A673 (cell line): ENCODE results near the gene MB21D2. TPM values are rescaled to one million over a fixed set of nuclear protein-coding genes. Genes with fewer than 3 reads are reported as not detected.
A peak's percentile ranks its signal among the peaks of the same experiment; 100 is the strongest.
"Not testable (repeated sequence)": the region's sequence is repeated elsewhere in the genome, so short reads cannot be mapped to it uniquely, and the experiment has no call there.

Experiments
- Bru-seq: library from RNA; stranded (reverse); fragments of 400-500 nt; gene quantifications from one replicate; lab custom pipeline; 2021; lab: Mats Ljungman, UMichigan
- BruChase-seq, 2 experiments: library from RNA; stranded (reverse); fragments of 400-500 nt; gene quantifications; one replicate each; lab custom pipeline; 2021; lab: Mats Ljungman, UMichigan
- BruUV-seq: library from RNA; stranded (reverse); fragments of 400-500 nt; replicated peaks from 2 replicates; lab custom pipeline; 2021; lab: Mats Ljungman, UMichigan
- CTCF ChIA-PET: fragments of 300-600 bp; sonication (Branson Sonifier 250); formaldehyde crosslinking; loops from one replicate; lab custom pipeline; 2022; ENCODE audit warnings: antibody characterized with exemption; lab: Charles Lee
- POLR2A ChIA-PET: fragments of 300-600 bp; sonication (Branson Sonifier 250); formaldehyde crosslinking; loops from one replicate; lab custom pipeline; 2022; ENCODE audit warnings: antibody characterized with exemption; ENCODE audit not compliant: low non-redundant PET; lab: Charles Lee
- DNase-seq: peaks from one replicate; pipeline ENCODE4 v3.0.0-alpha.2; 2015; ENCODE audit warnings: low spot score
- H3K27ac ChIP-seq: fragments of 200-600 bp; sonication (generic); 2 replicates; pipeline ENCODE4 v1.5.1; 2016; ENCODE audit warnings: mixed run types, low read depth, mild to moderate bottlenecking, mixed read lengths, antibody characterized with exemption, low read length; ENCODE audit not compliant: poor library complexity, severe bottlenecking
- H3K27me3 ChIP-seq: fragments of 200-600 bp; sonication (generic); replicated peaks from 2 replicates; pipeline ENCODE4 v1.6.1; 2017; ENCODE audit warnings: mixed run types, low read depth, mild to moderate bottlenecking, mixed read lengths, antibody characterized with exemption, low read length; ENCODE audit not compliant: insufficient read depth, poor library complexity
- H3K36me3 ChIP-seq: fragments of 200-600 bp; sonication (generic); 2 replicates; pipeline ENCODE4 v1.6.1; 2016; ENCODE audit warnings: mixed run types, mild to moderate bottlenecking, mixed read lengths, antibody characterized with exemption, low read length; ENCODE audit not compliant: insufficient read depth, poor library complexity, severe bottlenecking
- H3K4me1 ChIP-seq: fragments of 200-600 bp; sonication (generic); 2 replicates; pipeline ENCODE4 v1.6.1; 2017; ENCODE audit warnings: mixed run types, mild to moderate bottlenecking, mixed read lengths, antibody characterized with exemption, low read length; ENCODE audit not compliant: insufficient read depth, poor library complexity, severe bottlenecking
- H3K4me3 ChIP-seq: fragments of 200-600 bp; sonication (generic); 2 replicates; pipeline ENCODE4 v1.5.1; 2016; ENCODE audit warnings: low read depth, mixed run types, mild to moderate bottlenecking, mixed read lengths, low read length; ENCODE audit not compliant: poor library complexity, severe bottlenecking
- H3K9me3 ChIP-seq: fragments of 200-600 bp; sonication (generic); 2 replicates; pipeline ENCODE4 v1.6.1; 2016; ENCODE audit warnings: mixed run types, low read depth, mild to moderate bottlenecking, mixed read lengths, antibody characterized with exemption, low read length; ENCODE audit not compliant: poor library complexity, severe bottlenecking
- CTCF ChIP-seq: fragments of 300-800, 200-600 bp; sonication (generic); conservative IDR thresholded peaks from 2 replicates; pipeline ENCODE4 v1.5.1; 2017; ENCODE audit warnings: low read depth, mild to moderate bottlenecking, antibody characterized with exemption, low read length, moderate library complexity, mixed read lengths
- EZH2 ChIP-seq: fragments of 200-600 bp; sonication (generic); IDR thresholded peaks from 2 replicates; pipeline ENCODE4 v1.6.1; 2017; ENCODE audit warnings: borderline replicate concordance, low read depth, mild to moderate bottlenecking, mixed read lengths, antibody characterized with exemption, low read length; ENCODE audit not compliant: poor library complexity, severe bottlenecking
- intact Hi-C: fragments of 100-400 bp; cut with micrococcal nuclease; formaldehyde crosslinking; loops from one replicate; pipeline ENCODE4 v1.10.0; 2022; ENCODE audit not compliant: unreplicated experiment
- long read RNA-seq: library from polyadenylated mRNA; stranded (forward); transcript quantifications from one replicate; pipeline ENCODE4 v2.0.0, GENCODE V29; 2022
- total RNA-seq: library from RNA; stranded (reverse); gene quantifications from 2 replicates; pipeline ENCODE4 v1.2.3, GENCODE V29; 2021

The MB21D2 gene
- total RNA-seq (6.1 and 8.1 TPM in 2 replicates), Bru-seq, nascent RNA (percentile 73 among the genes with signal in this experiment), BruChase-seq, experiment 1, labeled RNA remaining after a 2-hour chase (percentile 69 among the genes with signal in this experiment), BruChase-seq, experiment 2, labeled RNA remaining after a 6-hour chase (percentile 77 among the genes with signal in this experiment)
- long read RNA-seq, transcript MB21D2-201 (2 exons, 3,368 nt) = major isoform, 14 of 18 reads
- long read RNA-seq, partial matches to known transcripts = 0 of 18 reads
- long read RNA-seq, other reads (novel, unspliced or antisense) = 4 of 18 reads

GRCh38 chr3:192917404-192918274, at the start of gene MB21D2:
Gene MB21D2, minus strand, starts transcription at chr3:192917856. Its CDS starts 16 bp downstream, at chr3:192917840.
- Histone ChIP-seq H3K27ac (peak within 1 kb of the TSS; percentile 86), H3K27me3 (no peaks in the 10 kb centered on the region), H3K4me3 (peak within 1 kb of the TSS; percentile 61), H3K36me3 (no peaks in the 10 kb centered on the region), H3K9me3 (no peaks in the 10 kb centered on the region), H3K4me1 (peaks cover 26% of the 10 kb centered on the region)
- intact Hi-C loops = loop anchor here (1.0 to 5.0 kb wide), 4 partner anchors 33 to 120 kb away; no protein-coding TSS in a partner anchor
- ChIA-PET POLR2A (no interaction called here), CTCF (interaction anchor here (0.8 to 1.1 kb wide), 2 partner anchors 32 to 123 kb away, joined by 3 to 5 read pairs; no protein-coding TSS in a partner anchor)
- TSS peak; percentile 46 for BruUV-seq
- TF ChIP-seq EZH2 (no peak), CTCF (0 out of 2 replicates have a peak, but pooled peaks have one; percentile 13)
- peak; percentile 91 for DNase-seq

GRCh38 chr3:192964959-192965719, 47.5 kb upstream of the MB21D2 start:
- H3K27me3 ChIP-seq, POLR2A ChIA-PET, H3K4me3 ChIP-seq, H3K4me1 ChIP-seq, H3K27ac ChIP-seq, H3K9me3 ChIP-seq, CTCF ChIA-PET, BruUV-seq, DNase-seq, H3K36me3 ChIP-seq: not testable (repeated sequence)
- intact Hi-C loops = loop anchor here (5.0 kb wide), 1 partner anchor 512 kb away; no protein-coding TSS in a partner anchor

GRCh38 chr3:192959773-192960172, 42.1 kb upstream of the MB21D2 start:
- Histone ChIP-seq H3K9me3 (no peaks in the 10 kb centered on the region), H3K27me3 (no peaks in the 10 kb centered on the region), H3K36me3 (no peaks in the 10 kb centered on the region), H3K4me3 (no peak overlapping the region), H3K27ac (no peak overlapping the region), H3K4me1 (no peaks in the 10 kb centered on the region)
- ChIA-PET POLR2A (no interaction called here), CTCF (no interaction called here)
- TF ChIP-seq EZH2 = no peak
- no peak for TF ChIP-seq CTCF
- intact Hi-C loops = no loop called here
- DNase-seq = no peak
- BruUV-seq = no TSS peak
